Ovary (tissue), 9 donors: ENCODE data around the gene CELF1. TPM values are rescaled to one million over a fixed set of nuclear protein-coding genes. Genes with fewer than 3 reads are reported as not detected.

Experiments
- DNase-seq, 5 donors: peaks; one replicate each; pipeline ENCODE4 v3.0.0-alpha.2; 2019 to 2020
- H3K27ac ChIP-seq, 2 donors: fragments of 200-600 bp; one replicate each; pipeline versions ENCODE4 v1.5.1 to v1.8.0; 2019 to 2022
- H3K27me3 ChIP-seq: fragments of 200-600 bp; one replicate; pipeline ENCODE4 v1.8.0; 2022
- H3K36me3 ChIP-seq: fragments of 200-600 bp; sonication (generic); one replicate; pipeline ENCODE4 v1.5.1; 2019
- H3K4me1 ChIP-seq: one replicate; pipeline ENCODE4 v1.8.1; 2013; ENCODE audit warnings: mild to moderate bottlenecking, moderate library complexity; ENCODE audit not compliant: insufficient read depth
- H3K4me3 ChIP-seq: fragments of 200-600 bp; sonication (generic); one replicate; pipeline ENCODE4 v1.5.1; 2017
- H3K9me3 ChIP-seq, 2 donors: fragments of 200-600 bp in 1 of 2; sonication (generic) in 1 of 2; one replicate each; pipeline versions ENCODE4 v1.5.1 to v1.8.1; 2013 to 2019; ENCODE audit warnings: mild to moderate bottlenecking in 1 of 2, moderate library complexity in 1 of 2
- CTCF ChIP-seq, 3 donors: fragments of 450-650 bp in 2 of 3; fragments of 200-600 bp in 1 of 3; IDR thresholded peaks; one replicate each; pipeline versions ENCODE4 v1.5.1 to v1.8.0; 2016 to 2022; ENCODE audit warnings: antibody characterized with exemption in 3 of 3, mild to moderate bottlenecking in 1 of 3
- EP300 ChIP-seq: sonication (generic); formaldehyde crosslinking; IDR thresholded peaks from one replicate; pipeline ENCODE4 v1.6.1; 2017; ENCODE audit warnings: antibody characterized with exemption
- POLR2A ChIP-seq: fragments of 450-650 bp; IDR thresholded peaks from one replicate; pipeline ENCODE4 v1.6.1; 2017; ENCODE audit warnings: antibody characterized with exemption, mild to moderate bottlenecking, moderate library complexity
- WGBS, 3 donors: extraction: QIAGEN DNeasy Blood & Tissue Kit in 1 of 3; methylation state at CpG; one replicate each; pipeline versions ENCODE4 v1.1.5 to v1.1.7; 2013 to 2017; 5-methylcytosine and 5-hydroxymethylcytosine counted together
- intact Hi-C, 4 donors: fragments of 100-400 bp; cut with DNase I; formaldehyde crosslinking; loops; one replicate each; pipeline versions ENCODE4 v1.11.0 to v1.15.1; 2022 to 2023
- polyA plus RNA-seq, 2 donors: library from polyadenylated mRNA; stranded (reverse); fragments of 200-250 nt in 1 of 2; fragments of 350-450 nt in 1 of 2; fragmentation: Illumina TruSeq in 1 of 2; extraction: RNeasy Lipid Tissue Mini Kit (QIAGEN cat#74804) in 1 of 2; gene quantifications; one replicate each; pipeline ENCODE4 v1.2.3, GENCODE V29; 2013 to 2014
- total RNA-seq, 7 donors: library from RNA; depleted of rRNA in 2 of 7; stranded (reverse); fragments of >200 nt in 2 of 7; fragmentation: NEBNext Ultra II Directional in 3 of 7; extraction: Animal tissue kit (Norgen Biotek cat#: 25700) in 3 of 7; gene quantifications; one replicate each; pipeline versions ENCODE4 v1.1.0 to v1.2.4, GENCODE V29; 2016 to 2023
- donor health status: DM: no; HTN: no; CAD: no; lungs with moderate emphysema.
- donor health status: DM: no; HTN: no; CAD: no.
- donor health status: Bipolar disorder and iron deficiency.
- donor health status: DM: yes; HTN: yes; CAD: no.
- donor health status: DM: no; HTN: no; CAD: no.
- donor health status: DM: yes; HTN: yes; CAD: no.

The CELF1 gene
- total and polyA plus RNA-seq, 9 donors: 25.0 to 109 (median 71.5) TPM

- Histone ChIP-seq H3K36me3 (no peaks in the 10 kb centered on the region), H3K4me1 (peaks cover 1% of the 10 kb centered on the region), H3K9me3 (no peaks in the 10 kb centered on the region), H3K27me3 (no peaks in the 10 kb centered on the region), H3K27ac (no peak overlapping the region), H3K4me3 (no peak overlapping the region)
- intact Hi-C loops: no loop called here
- no peak for DNase-seq
- WGBS, 3 donors: 72 to 83% (median 74%) methylated on average over 8 of the region's 8 CpGs
- no peak for TF ChIP-seq POLR2A
- no peak for TF ChIP-seq CTCF (IDR thresholded peaks at IDR 0.05)
- TF ChIP-seq EP300: no peak
Observed at GRCh38 chr11:47449541-47449940, 103.4 kb downstream of the CELF1 start.

- H3K27ac ChIP-seq: no peak within 1 kb of the TSS
- 68 to 84% (median 74%) methylated on average over 30 to 32 of the region's 32 CpGs for whole genome bisulfite sequencing, 3 donors
- intact Hi-C loops: no loop called here
- no peak for DNase-seq
- H3K4me1 ChIP-seq: no peaks in the 10 kb centered on the region
- no peaks in the 10 kb centered on the region for H3K36me3 ChIP-seq
- H3K9me3 ChIP-seq: no peaks in the 10 kb centered on the region
- TF ChIP-seq CTCF (IDR thresholded peaks at IDR 0.05) (no peak), POLR2A (no peak), EP300 (no peak)
- no peaks in the 10 kb centered on the region for H3K27me3 ChIP-seq
- H3K4me3 ChIP-seq: no peak within 1 kb of the TSS
Observed at GRCh38 chr11:47448566-47449427, 104.1 kb downstream of the CELF1 start, which contains the start of gene RAPSN. TSS of gene RAPSN (minus strand) at chr11:47449136. CDS start at chr11:47448964, 172 bp downstream.

GRCh38 chr11:47447906-47448305 is 105.0 kb downstream of the CELF1 start:
- no peaks in the 10 kb centered on the region for H3K27me3 ChIP-seq
- H3K36me3 ChIP-seq: no peaks in the 10 kb centered on the region
- no peak overlapping the region for H3K27ac ChIP-seq
- intact Hi-C loops: no loop called here
- H3K4me1 ChIP-seq: no peaks in the 10 kb centered on the region
- no peak overlapping the region for H3K4me3 ChIP-seq
- no peak for DNase-seq
- no peaks in the 10 kb centered on the region for H3K9me3 ChIP-seq
- WGBS, 3 donors: 86 to 93% (median 87%) methylated on average over 12 of the region's 12 CpGs
- no peak for TF ChIP-seq POLR2A
- no peak for TF ChIP-seq CTCF (IDR thresholded peaks at IDR 0.05)
- no peak for TF ChIP-seq EP300

GRCh38 chr11:47446833-47447232 is 106.1 kb downstream of the CELF1 start:
- Histone ChIP-seq H3K4me1 (no peaks in the 10 kb centered on the region), H3K4me3 (no peak overlapping the region), H3K27ac (no peak overlapping the region), H3K36me3 (no peaks in the 10 kb centered on the region), H3K27me3 (no peaks in the 10 kb centered on the region), H3K9me3 (no peaks in the 10 kb centered on the region)
- DNase-seq: no peak
- 88 to 94% (median 89%) methylated on average over 9 of the region's 9 CpGs for WGBS, 3 donors
- intact Hi-C loops: no loop called here
- TF ChIP-seq CTCF (IDR thresholded peaks at IDR 0.05) (no peak), EP300 (no peak), POLR2A (no peak)
